H9 (cell line): ENCODE measurements around the gene PLPP7. TPM values are rescaled to one million over a fixed set of nuclear protein-coding genes. Genes with fewer than 3 reads are reported as not detected.
"Not testable (repeated sequence)": the region's sequence is repeated elsewhere in the genome, so short reads cannot be mapped to it uniquely, and the experiment has no call there.

Experiments used
- DNase-seq: peaks from one replicate; pipeline ENCODE4 v3.0.0-alpha.2; 2017
- H2AFZ ChIP-seq: one replicate; pipeline ENCODE4 v1.6.1; 2013; ENCODE audit warnings: mild to moderate bottlenecking, low read length, control low read depth, moderate library complexity
- H2AK5ac ChIP-seq: 2 replicates; pipeline ENCODE4 v1.6.1; 2013; ENCODE audit warnings: low read length, control low read depth, mixed read lengths; ENCODE audit not compliant: insufficient read length
- H2BK120ac ChIP-seq: one replicate; pipeline ENCODE4 v1.6.1; 2013; ENCODE audit warnings: low read depth, mild to moderate bottlenecking, low read length, control low read depth, inconsistent platforms; ENCODE audit not compliant: poor library complexity, severe bottlenecking
- H2BK12ac ChIP-seq: 2 replicates; pipeline ENCODE4 v1.6.1; 2013; ENCODE audit warnings: low read length, control low read depth, mixed read lengths, low read depth; ENCODE audit not compliant: insufficient read length
- H2BK15ac ChIP-seq: 2 replicates; pipeline ENCODE4 v1.6.1; 2013; ENCODE audit warnings: low read depth, low read length, control low read depth
- H2BK20ac ChIP-seq: one replicate; pipeline ENCODE4 v1.6.1; 2013; ENCODE audit warnings: low read depth, mild to moderate bottlenecking, low read length, control low read depth, inconsistent platforms; ENCODE audit not compliant: poor library complexity, severe bottlenecking
- H2BK5ac ChIP-seq: 2 replicates; pipeline ENCODE4 v1.6.1; 2013; ENCODE audit warnings: low read length, control low read depth, mixed read lengths; ENCODE audit not compliant: insufficient read length
- H3K14ac ChIP-seq: 2 replicates; pipeline ENCODE4 v1.6.1; 2013; ENCODE audit warnings: low read length, control low read depth; ENCODE audit not compliant: insufficient read depth
- H3K18ac ChIP-seq: 2 replicates; pipeline ENCODE4 v1.6.1; 2013; ENCODE audit warnings: low read depth, mild to moderate bottlenecking, mixed read lengths, low read length, control low read depth; ENCODE audit not compliant: insufficient read length
- H3K23ac ChIP-seq: 2 replicates; pipeline ENCODE4 v1.6.1; 2013; ENCODE audit warnings: low read length, control low read depth, mixed read lengths, low read depth; ENCODE audit not compliant: insufficient read length
- H3K23me2 ChIP-seq: 2 replicates; pipeline ENCODE4 v1.6.1; 2013; ENCODE audit warnings: low read depth, mild to moderate bottlenecking, mixed read lengths, low read length, control low read depth; ENCODE audit not compliant: insufficient read length, poor library complexity, severe bottlenecking
- H3K27ac ChIP-seq: 2 replicates; pipeline ENCODE4 v1.5.1; 2013; ENCODE audit warnings: low read length, control low read depth, mixed read lengths, low read depth; ENCODE audit not compliant: insufficient read length
- H3K27me3 ChIP-seq: 2 replicates; pipeline ENCODE4 v1.6.1; 2013; ENCODE audit warnings: low read length, control low read depth, inconsistent platforms; ENCODE audit not compliant: insufficient read depth
- H3K4ac ChIP-seq: 2 replicates; pipeline ENCODE4 v1.6.1; 2013; ENCODE audit warnings: low read depth, mild to moderate bottlenecking, control low read depth, inconsistent platforms, low read length, moderate library complexity
- H3K4me1 ChIP-seq: 2 replicates; pipeline ENCODE4 v1.6.1; 2013; ENCODE audit warnings: low read length, control low read depth, inconsistent platforms; ENCODE audit not compliant: insufficient read depth
- H3K4me2 ChIP-seq: 2 replicates; pipeline ENCODE4 v1.6.1; 2013; ENCODE audit warnings: low read length, control low read depth, mixed read lengths; ENCODE audit not compliant: insufficient read length, insufficient read depth
- H3K56ac ChIP-seq: 2 replicates; pipeline ENCODE4 v1.6.1; 2013; ENCODE audit warnings: low read depth, mild to moderate bottlenecking, mixed read lengths, low read length, control low read depth; ENCODE audit not compliant: insufficient read length
- H3K79me1 ChIP-seq: 2 replicates; pipeline ENCODE4 v1.6.1; 2013; ENCODE audit warnings: low read depth, mild to moderate bottlenecking, moderate library complexity, low read length, control low read depth, inconsistent platforms; ENCODE audit not compliant: insufficient read depth, poor library complexity, severe bottlenecking
- H3K79me2 ChIP-seq: 2 replicates; pipeline ENCODE4 v1.6.1; 2013; ENCODE audit warnings: low read length, control low read depth, inconsistent platforms; ENCODE audit not compliant: insufficient read depth
- H3K9ac ChIP-seq: 2 replicates; pipeline ENCODE4 v1.6.1; 2013; ENCODE audit warnings: low read length, control low read depth, mixed read lengths; ENCODE audit not compliant: insufficient read length; ENCODE audit errors: extremely low read depth
- H3K9me3 ChIP-seq: one replicate; pipeline ENCODE4 v1.6.1; 2013; ENCODE audit warnings: low read depth, low read length, inconsistent platforms; ENCODE audit not compliant: control insufficient read depth
- H3T11ph ChIP-seq: one replicate; pipeline ENCODE4 v1.6.1; 2013; ENCODE audit warnings: mild to moderate bottlenecking, low read length, control low read depth, inconsistent platforms
- H4K20me1 ChIP-seq: one replicate; pipeline ENCODE4 v1.6.1; 2013; ENCODE audit not compliant: control insufficient read depth, insufficient read length, insufficient read depth
- H4K5ac ChIP-seq: 2 replicates; pipeline ENCODE4 v1.6.1; 2013; ENCODE audit warnings: low read depth, mild to moderate bottlenecking, mixed read lengths, low read length, control low read depth; ENCODE audit not compliant: insufficient read length
- H4K8ac ChIP-seq: replicated peaks from 2 replicates; pipeline ENCODE4 v1.6.1; 2013; ENCODE audit warnings: low read length, control low read depth, mixed read lengths, low read depth; ENCODE audit not compliant: insufficient read length
- H4K91ac ChIP-seq: 2 replicates; pipeline ENCODE4 v1.6.1; 2013; ENCODE audit warnings: low read depth, mild to moderate bottlenecking, moderate library complexity, mixed read lengths, low read length, control low read depth; ENCODE audit not compliant: insufficient read length
- H3K27ac Mint-ChIP-seq, 3 experiments: 2 replicates in 2 of 3; 3 replicates in 1 of 3; pipeline ENCODE4 v1.8.0; 2020 to 2021; ENCODE audit warnings: mixed read lengths in 3 of 3, mild to moderate bottlenecking in 1 of 3, moderate library complexity in 1 of 3
- H3K27me3 Mint-ChIP-seq: 2 replicates; pipeline ENCODE4 v1.8.0; 2021; ENCODE audit warnings: low read depth, mild to moderate bottlenecking, moderate library complexity, mixed read lengths
- H3K36me3 Mint-ChIP-seq, 3 experiments: 2 replicates in 2 of 3; 3 replicates in 1 of 3; pipeline ENCODE4 v1.8.0; 2020 to 2021; ENCODE audit warnings: low read depth in 3 of 3, mixed read lengths in 3 of 3; ENCODE audit not compliant: insufficient read depth in 1 of 3
- H3K4me1 Mint-ChIP-seq, 2 experiments: 2 replicates each; pipeline ENCODE4 v1.8.0; 2020; ENCODE audit warnings: mixed read lengths in 2 of 2
- H3K4me3 Mint-ChIP-seq, 2 experiments: 2 replicates in 1 of 2; 3 replicates in 1 of 2; pipeline ENCODE4 v1.8.0; 2020 to 2021; ENCODE audit warnings: mild to moderate bottlenecking in 2 of 2, mixed read lengths in 2 of 2, moderate library complexity in 1 of 2
- H3K9me3 Mint-ChIP-seq, 2 experiments: 2 replicates in 1 of 2; 3 replicates in 1 of 2; pipeline ENCODE4 v1.8.0; 2020; ENCODE audit warnings: mild to moderate bottlenecking in 2 of 2, mixed read lengths in 2 of 2, moderate library complexity in 1 of 2
- CTCF ChIP-seq: fragments of 200-600 bp; sonication (generic); conservative IDR thresholded peaks from 3 replicates; pipeline ENCODE4 v1.8.0; 2021; ENCODE audit warnings: antibody characterized with exemption, mild to moderate bottlenecking
- WGBS: extraction: QIAGEN DNeasy Blood & Tissue Kit; methylation state at CpG from one replicate; pipeline ENCODE4 v1.1.7; 2013; ENCODE audit warnings: missing lambda C conversion rate, low lambda C conversion rate, mixed read lengths; ENCODE audit not compliant: insufficient read length; ENCODE audit errors: extremely low coverage; 5-methylcytosine and 5-hydroxymethylcytosine counted together
- total RNA-seq: library from RNA; stranded (reverse); gene quantifications from 2 replicates; pipeline ENCODE4 v1.2.1, GENCODE V29; 2021

PLPP7 gene
- total RNA-seq, 1 experiment from 2014 or later: 1.9 TPM

- peak overlapping the region; percentile 80 for H3K18ac ChIP-seq
- H2BK12ac ChIP-seq: no peak overlapping the region
- no peak overlapping the region for H2BK20ac ChIP-seq
- H4K91ac ChIP-seq: no peak overlapping the region
- H3K4ac ChIP-seq: no peak overlapping the region
- no peak overlapping the region for H2BK120ac ChIP-seq
- peaks cover 9% of the 10 kb centered on the region for H3K27me3 Mint-ChIP-seq
- TF ChIP-seq CTCF: peak; percentile 93
- no peaks in the 10 kb centered on the region for H3K79me2 ChIP-seq
- no peak overlapping the region for H3K9ac ChIP-seq
- peak overlapping the region; percentile 31 for H3K4me2 ChIP-seq
- H3K9me3 ChIP-seq: no peaks in the 10 kb centered on the region
- WGBS: no CpG with 5 or more reads among the region's 27 CpGs
- peak overlapping the region in 2 of 3 experiments; percentile 90 to 92; a peak in 5 of 7 replicates for H3K27ac Mint-ChIP-seq
- no peak overlapping the region for H4K5ac ChIP-seq
- no peaks in the 10 kb centered on the region; a peak in 2 of 5 replicates for H3K9me3 Mint-ChIP-seq
- no peak overlapping the region for H4K8ac ChIP-seq
- peak; percentile 95 for DNase-seq
- no peaks in the 10 kb centered on the region for H3K23me2 ChIP-seq
- no peak overlapping the region for H3K23ac ChIP-seq
- H2BK15ac ChIP-seq: no peak overlapping the region
- H3T11ph ChIP-seq: no peak overlapping the region
- no peaks in the 10 kb centered on the region for H3K4me1 ChIP-seq
- H4K20me1 ChIP-seq: peaks cover 3% of the 10 kb centered on the region
- no peak overlapping the region for H2BK5ac ChIP-seq
- no peak overlapping the region for H2AFZ ChIP-seq
- peak overlapping the region; percentile 61 to 85 for H3K4me3 Mint-ChIP-seq
- peaks cover 11 to 15% of the 10 kb centered on the region in 2 experiments for H3K4me1 Mint-ChIP-seq
- H3K27me3 ChIP-seq: no peaks in the 10 kb centered on the region
- H3K27ac ChIP-seq: no peak overlapping the region
- peaks cover 0 to 3% (median 0%) of the 10 kb centered on the region in 3 experiments; a peak in 1 of 7 replicates for H3K36me3 Mint-ChIP-seq
- H2AK5ac ChIP-seq: no peak overlapping the region
- no peak overlapping the region for H3K56ac ChIP-seq
- no peaks in the 10 kb centered on the region for H3K79me1 ChIP-seq
- H3K14ac ChIP-seq: peak overlapping the region; percentile 59
Observed at GRCh38 chr9:131349881-131350563, 60.5 kb downstream of the PLPP7 start.

- H2BK12ac ChIP-seq, H3K4me2 ChIP-seq, H2BK15ac ChIP-seq, H2BK120ac ChIP-seq, H3K56ac ChIP-seq, H3K79me2 ChIP-seq, H3K27me3 Mint-ChIP-seq, H4K5ac ChIP-seq, H4K20me1 ChIP-seq, H3K9ac ChIP-seq, H2AK5ac ChIP-seq, H3K27ac ChIP-seq, H4K8ac ChIP-seq, H4K91ac ChIP-seq, H3K14ac ChIP-seq, H3T11ph ChIP-seq, H3K23me2 ChIP-seq, H3K4me1 ChIP-seq, H2AFZ ChIP-seq, H3K4ac ChIP-seq, H3K23ac ChIP-seq, H3K36me3 Mint-ChIP-seq, H3K9me3 Mint-ChIP-seq, H3K27me3 ChIP-seq, DNase-seq, H3K79me1 ChIP-seq, H2BK5ac ChIP-seq, H3K9me3 ChIP-seq, H2BK20ac ChIP-seq: not testable (repeated sequence)
- Mint-ChIP-seq H3K27ac (peak overlapping the region in 2 of 3 experiments; percentile 88 to 97; a peak in 4 of 7 replicates), H3K4me3 (peak overlapping the region in 1 of 2 experiments; percentile 2; a peak in 1 of 5 replicates), H3K4me1 (peaks cover 20 to 25% of the 10 kb centered on the region in 2 experiments)
- WGBS: no CpG with 5 or more reads among the region's 6 CpGs
- peak overlapping the region; percentile 45 for H3K18ac ChIP-seq
Observed at GRCh38 chr9:131356479-131356878, 67.0 kb downstream of the PLPP7 start.
